Measurements from ENCODE around the gene COL23A1. TPM values are rescaled to one million over a fixed set of nuclear protein-coding genes. Genes with fewer than 3 reads are reported as not detected.

COL23A1 gene
- total and polyA plus RNA-seq, 2 of the 8 experiments (the other 6 are each of a cell fraction or from before 2014, with no cell fraction given) = 3.1 to 4.7 TPM

GRCh38 chr5:178529080-178529479, 61.1 kb downstream of the COL23A1 start:
- no peak overlapping the region for H3K4me3 ChIP-seq (ENCODE audit: extremely low read depth in 1 of 4, insufficient read depth in 2 of 4, low read depth in 3 of 4, low read length in 4 of 4)
- H3K9ac ChIP-seq (replicated peaks in 1 of 4; ENCODE audit: extremely low read depth in 1 of 4, low read depth in 3 of 4, low read length in 3 of 4) = no peak overlapping the region
- no peaks in the 10 kb centered on the region for H3K23me2 ChIP-seq (ENCODE audit: low read depth, low read length)
- H4K8ac ChIP-seq (ENCODE audit: extremely low read depth, insufficient read depth, low read length) = no peak overlapping the region
- H3K9me3 ChIP-seq (ENCODE audit: insufficient read depth in 2 of 2, low read depth in 1 of 2, low read length in 1 of 2) = no peaks in the 10 kb centered on the region; a peak in 1 of 4 replicates
- H2BK20ac ChIP-seq (ENCODE audit: low read length) = no peak overlapping the region
- no peak overlapping the region for H2BK12ac ChIP-seq (ENCODE audit: low read depth, low read length)
- H2AFZ ChIP-seq (ENCODE audit: low read length) = no peak overlapping the region
- H3K4me2 ChIP-seq (ENCODE audit: insufficient read depth in 1 of 2, low read depth in 2 of 2, low read length in 2 of 2) = no peak overlapping the region
- H2BK15ac ChIP-seq (ENCODE audit: low read length) = no peak overlapping the region
- no peak overlapping the region for H4K91ac ChIP-seq (replicated peaks; ENCODE audit: insufficient read length, low read length)
- DNase-seq (ENCODE audit: low read depth in 1 of 2, low spot score in 2 of 2) (no peak), FAIRE-seq (no peak)
- H3K14ac ChIP-seq (ENCODE audit: insufficient read length) = no peak overlapping the region
- H3K4me1 ChIP-seq (replicated peaks in 1 of 4; ENCODE audit: control insufficient read depth in 3 of 4, insufficient read depth in 4 of 4, low read length in 3 of 4) = peaks cover 0 to 20% (median 13%) of the 10 kb centered on the region in 4 experiments; a peak in 6 of 7 replicates
- peaks cover 0 to 2% of the 10 kb centered on the region in 2 experiments for H4K20me1 ChIP-seq (replicated peaks in 1 of 2; ENCODE audit: control insufficient read depth in 1 of 2, insufficient read depth in 2 of 2, low read length in 2 of 2)
- no peak overlapping the region for H2BK5ac ChIP-seq (ENCODE audit: low read depth, low read length)
- POLR2A ChIA-PET (ENCODE audit: partially characterized antibody) = no interaction called here
- no peak overlapping the region for H2BK120ac ChIP-seq (replicated peaks; ENCODE audit: low read depth, low read length)
- H3K18ac ChIP-seq (ENCODE audit: extremely low read depth, low read length) = no peak overlapping the region
- H3K23ac ChIP-seq (ENCODE audit: insufficient read length) = no peak overlapping the region
- no peak overlapping the region for H3K4ac ChIP-seq (replicated peaks; ENCODE audit: insufficient read length, low read depth, low read length)
- no peaks in the 10 kb centered on the region for H3K36me3 ChIP-seq (ENCODE audit: control insufficient read depth in 2 of 4, insufficient read depth in 4 of 4, low read length in 3 of 4)
- H3K79me2 ChIP-seq (ENCODE audit: control insufficient read depth in 1 of 2, insufficient read depth in 2 of 2, low read length in 2 of 2) = no peaks in the 10 kb centered on the region
- no peaks in the 10 kb centered on the region for H3K79me1 ChIP-seq (ENCODE audit: low read depth, low read length)
- no peak overlapping the region for H2AK5ac ChIP-seq (ENCODE audit: low read depth, low read length)
- 94% methylated on average over 11 of the region's 11 CpGs; no CpG with 5 or more reads in 1 of the 2 experiments for WGBS, 2 experiments (ENCODE audit: extremely low coverage in 1 of 2, insufficient coverage in 1 of 2, insufficient read length in 1 of 2, insufficient replicate concordance in 2 of 2, low coverage in 1 of 2, low lambda C conversion rate in 2 of 2, missing lambda C conversion rate in 1 of 2)
- H3K56ac ChIP-seq (replicated peaks; ENCODE audit: insufficient read length, low read depth, low read length) = no peak overlapping the region
- H3K27me3 ChIP-seq (replicated peaks in 1 of 4; ENCODE audit: control insufficient read depth in 3 of 4, extremely low read depth in 1 of 4, insufficient read depth in 3 of 4, low read length in 3 of 4) = no peaks in the 10 kb centered on the region; a peak in 1 of 7 replicates
- no peak overlapping the region for H3K27ac ChIP-seq (ENCODE audit: low read depth, low read length)
- CTCF ChIA-PET (ENCODE audit: partially characterized antibody) = no interaction called here
- no peak overlapping the region for H4K5ac ChIP-seq (ENCODE audit: insufficient read length, low read depth, low read length)
- no peak for TF ChIP-seq CBX8 (IDR thresholded peaks at IDR 0.05; ENCODE audit: borderline replicate concordance, low read depth, low read length)
- TF ChIP-seq ATF2 (IDR thresholded peaks at IDR 0.05; ENCODE audit: low read length) = no peak
- TF ChIP-seq EZH2 (IDR thresholded peaks at IDR 0.05; ENCODE audit: low read depth, low read length, severe bottlenecking) = no peak
- TF ChIP-seq, protein P1, sequence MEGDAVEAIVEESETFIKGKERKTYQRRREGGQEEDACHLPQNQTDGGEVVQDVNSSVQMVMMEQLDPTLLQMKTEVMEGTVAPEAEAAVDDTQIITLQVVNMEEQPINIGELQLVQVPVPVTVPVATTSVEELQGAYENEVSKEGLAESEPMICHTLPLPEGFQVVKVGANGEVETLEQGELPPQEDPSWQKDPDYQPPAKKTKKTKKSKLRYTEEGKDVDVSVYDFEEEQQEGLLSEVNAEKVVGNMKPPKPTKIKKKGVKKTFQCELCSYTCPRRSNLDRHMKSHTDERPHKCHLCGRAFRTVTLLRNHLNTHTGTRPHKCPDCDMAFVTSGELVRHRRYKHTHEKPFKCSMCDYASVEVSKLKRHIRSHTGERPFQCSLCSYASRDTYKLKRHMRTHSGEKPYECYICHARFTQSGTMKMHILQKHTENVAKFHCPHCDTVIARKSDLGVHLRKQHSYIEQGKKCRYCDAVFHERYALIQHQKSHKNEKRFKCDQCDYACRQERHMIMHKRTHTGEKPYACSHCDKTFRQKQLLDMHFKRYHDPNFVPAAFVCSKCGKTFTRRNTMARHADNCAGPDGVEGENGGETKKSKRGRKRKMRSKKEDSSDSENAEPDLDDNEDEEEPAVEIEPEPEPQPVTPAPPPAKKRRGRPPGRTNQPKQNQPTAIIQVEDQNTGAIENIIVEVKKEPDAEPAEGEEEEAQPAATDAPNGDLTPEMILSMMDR (IDR thresholded peaks at IDR 0.05; ENCODE audit: control extremely low read depth in 1 of 3, insufficient read depth in 1 of 3, low read depth in 1 of 3, low read length in 3 of 3) = no peak
- no peak for TF ChIP-seq SP1 (IDR thresholded peaks at IDR 0.05; ENCODE audit: low read depth, low read length)
- TF ChIP-seq SUZ12 (IDR thresholded peaks at IDR 0.05; ENCODE audit: low read length) = no peak
- TF ChIP-seq, protein P2, sequence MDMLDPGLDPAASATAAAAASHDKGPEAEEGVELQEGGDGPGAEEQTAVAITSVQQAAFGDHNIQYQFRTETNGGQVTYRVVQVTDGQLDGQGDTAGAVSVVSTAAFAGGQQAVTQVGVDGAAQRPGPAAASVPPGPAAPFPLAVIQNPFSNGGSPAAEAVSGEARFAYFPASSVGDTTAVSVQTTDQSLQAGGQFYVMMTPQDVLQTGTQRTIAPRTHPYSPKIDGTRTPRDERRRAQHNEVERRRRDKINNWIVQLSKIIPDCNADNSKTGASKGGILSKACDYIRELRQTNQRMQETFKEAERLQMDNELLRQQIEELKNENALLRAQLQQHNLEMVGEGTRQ (IDR thresholded peaks at IDR 0.05; ENCODE audit: low read length) = no peak
- no peak for TF ChIP-seq KDM4A (IDR thresholded peaks at IDR 0.05; ENCODE audit: low read depth, low read length, severe bottlenecking)
- no peak for TF ChIP-seq SRF (IDR thresholded peaks at IDR 0.05; ENCODE audit: low read depth, low read length)

Data from H1 (cell line).